Sigmoid colon (tissue), 4 donors: Measurements from ENCODE around the gene NEO1.

Source experiments
- EP300 ChIP-seq, 4 donors: sonication (generic); formaldehyde crosslinking; IDR thresholded peaks; one replicate each; pipeline ENCODE4 v1.6.1; 2017; ENCODE audit warnings: antibody characterized with exemption in 4 of 4
- POLR2A ChIP-seq, 2 donors: fragments of 450-650 bp; IDR thresholded peaks; one replicate each; pipeline ENCODE4 v1.6.1; 2016; ENCODE audit warnings: antibody characterized with exemption in 2 of 2, mild to moderate bottlenecking in 2 of 2, moderate library complexity in 2 of 2
- TF ChIP-seq, protein P1 (sequence below), 4 experiments: fragments of 450-650 bp in 3 of 4; fragments of 200-600 bp in 1 of 4; IDR thresholded peaks; one replicate each; pipeline ENCODE4 v1.5.1; 2016 to 2019; ENCODE audit warnings: antibody characterized with exemption in 4 of 4, mild to moderate bottlenecking in 3 of 4, moderate library complexity in 2 of 4

DNA sequence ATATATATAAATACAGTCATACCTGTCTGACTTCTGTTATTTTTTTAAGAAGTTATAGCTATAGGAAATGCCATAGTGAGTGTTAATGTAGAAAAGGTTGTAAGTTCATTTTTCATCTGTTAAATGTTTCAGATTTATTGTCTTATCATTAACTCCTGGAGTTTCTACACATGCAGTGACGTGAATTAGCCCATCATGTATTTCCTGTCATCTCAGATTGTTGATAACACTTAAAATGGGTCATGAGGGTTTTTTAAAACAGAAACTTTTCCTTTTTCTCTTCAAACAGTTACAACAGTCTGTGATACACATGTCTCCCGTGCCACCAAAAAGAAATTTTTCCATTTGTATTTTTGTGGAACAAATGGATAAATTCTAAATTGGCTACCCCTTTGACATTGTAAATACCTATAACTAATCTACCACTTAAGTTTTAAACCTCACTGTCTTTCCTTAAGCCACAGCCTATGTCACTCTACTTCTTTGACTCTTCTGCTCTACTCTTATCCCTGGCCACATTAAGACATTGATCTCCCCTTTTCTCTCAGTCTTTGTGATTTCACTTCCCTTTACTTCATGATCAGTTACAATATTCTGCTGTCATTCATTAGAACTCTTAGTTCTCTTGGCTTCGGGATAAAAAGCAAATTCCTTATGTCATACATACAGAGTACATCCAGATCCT is 89.1 kb downstream of the NEO1 start:
- TF ChIP-seq, protein P1, sequence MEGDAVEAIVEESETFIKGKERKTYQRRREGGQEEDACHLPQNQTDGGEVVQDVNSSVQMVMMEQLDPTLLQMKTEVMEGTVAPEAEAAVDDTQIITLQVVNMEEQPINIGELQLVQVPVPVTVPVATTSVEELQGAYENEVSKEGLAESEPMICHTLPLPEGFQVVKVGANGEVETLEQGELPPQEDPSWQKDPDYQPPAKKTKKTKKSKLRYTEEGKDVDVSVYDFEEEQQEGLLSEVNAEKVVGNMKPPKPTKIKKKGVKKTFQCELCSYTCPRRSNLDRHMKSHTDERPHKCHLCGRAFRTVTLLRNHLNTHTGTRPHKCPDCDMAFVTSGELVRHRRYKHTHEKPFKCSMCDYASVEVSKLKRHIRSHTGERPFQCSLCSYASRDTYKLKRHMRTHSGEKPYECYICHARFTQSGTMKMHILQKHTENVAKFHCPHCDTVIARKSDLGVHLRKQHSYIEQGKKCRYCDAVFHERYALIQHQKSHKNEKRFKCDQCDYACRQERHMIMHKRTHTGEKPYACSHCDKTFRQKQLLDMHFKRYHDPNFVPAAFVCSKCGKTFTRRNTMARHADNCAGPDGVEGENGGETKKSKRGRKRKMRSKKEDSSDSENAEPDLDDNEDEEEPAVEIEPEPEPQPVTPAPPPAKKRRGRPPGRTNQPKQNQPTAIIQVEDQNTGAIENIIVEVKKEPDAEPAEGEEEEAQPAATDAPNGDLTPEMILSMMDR (IDR thresholded peaks at IDR 0.05) = no peak
- TF ChIP-seq POLR2A (IDR thresholded peaks at IDR 0.05) (no peak), EP300 (IDR thresholded peaks at IDR 0.05) (no peak)
